Renal pelvis (tissue), 4 donors: ENCODE data around the gene TTLL5. TPM values are rescaled to one million over a fixed set of nuclear protein-coding genes. Genes with fewer than 3 reads are reported as not detected.
"Not testable (repeated sequence)": the region's sequence is repeated elsewhere in the genome, so short reads cannot be mapped to it uniquely, and the experiment has no call there.

ENCODE experiments used
- DNase-seq: peaks from one replicate; pipeline ENCODE4 v3.0.0-alpha.2; 2013
- polyA plus RNA-seq, 3 donors: library from polyadenylated mRNA; unstranded; fragments of 120-200 nt; gene quantifications; one replicate each; pipeline ENCODE4 v1.2.1, GENCODE V29; 2013; ENCODE audit not compliant: insufficient read length in 3 of 3

TTLL5 gene
- polyA plus RNA-seq, 3 donors = 27.6 to 37.4 (median 33.7) TPM

DNA sequence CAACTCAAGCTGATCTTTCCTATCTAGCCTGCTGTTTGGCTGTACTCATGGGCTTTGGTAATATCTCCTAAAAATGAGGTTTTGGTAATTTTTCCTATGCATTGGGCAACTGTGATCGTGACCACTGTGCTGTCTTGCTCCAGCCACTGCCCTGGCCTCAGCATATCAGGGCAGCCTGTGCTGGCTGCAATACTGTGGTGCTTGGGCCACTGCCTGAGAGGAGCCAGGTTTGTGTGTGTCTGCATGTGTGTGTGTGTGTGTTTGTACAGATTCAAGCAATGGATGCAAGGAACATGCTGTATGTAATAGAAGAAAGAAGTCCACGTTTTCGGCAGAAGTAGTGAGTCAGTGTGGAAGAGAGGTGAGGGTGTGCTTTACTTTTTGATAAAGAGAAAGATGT lies 13.4 kb upstream of the TTLL5 start:
- no peak for DNase-seq

GRCh38 chr14:75648066-75648838 lies 12.8 kb upstream of the TTLL5 start:
- DNase-seq = peak; percentile 84

DNA sequence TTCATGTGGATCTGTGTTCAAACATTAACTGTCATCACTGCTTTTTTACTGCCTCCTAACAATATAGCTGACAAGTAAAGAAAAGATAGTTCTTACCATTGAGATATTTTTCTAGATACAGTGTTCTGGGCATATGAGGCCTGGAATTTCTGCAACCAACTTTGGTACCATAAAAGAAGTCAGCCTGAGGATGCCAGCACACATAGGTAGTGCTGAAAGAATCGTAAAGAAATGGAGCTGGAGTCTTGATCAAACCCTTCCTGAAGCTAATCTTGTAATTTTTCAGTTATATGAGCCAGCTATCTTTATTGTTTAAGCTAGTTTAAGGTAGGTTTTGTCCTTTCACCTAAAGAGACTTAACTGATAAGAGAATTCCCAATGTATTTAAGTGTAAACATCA lies 11.7 kb upstream of the TTLL5 start:
- DNase-seq = no peak

GRCh38 chr14:75649773-75650172 lies 11.3 kb upstream of the TTLL5 start:
- DNase-seq = no peak

- no peak for DNase-seq
Measured at GRCh38 chr14:75650253-75651058, 10.6 kb upstream of the TTLL5 start.

DNA sequence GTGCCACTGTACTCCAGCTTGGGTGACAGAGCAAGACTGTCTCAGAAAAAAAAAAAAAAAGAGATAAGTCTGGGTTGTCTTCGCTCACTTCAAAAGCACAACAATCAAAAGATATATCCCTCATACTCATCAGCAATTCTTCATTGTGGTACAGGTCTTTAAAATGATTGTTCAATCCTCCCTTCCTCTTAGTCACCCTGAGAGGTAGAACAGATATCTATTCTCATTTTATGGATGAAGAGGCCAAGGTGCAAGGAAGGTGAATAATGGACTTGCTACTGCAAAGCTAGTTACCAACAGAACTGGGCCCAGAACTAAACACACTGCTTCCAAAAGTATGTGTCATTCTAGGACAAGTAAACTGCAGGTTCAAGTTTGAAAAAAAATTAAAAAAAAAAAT lies 7.5 kb upstream of the TTLL5 start:
- no peak for DNase-seq

- peak; percentile 67 for DNase-seq
Measured at GRCh38 chr14:75654127-75654732, 6.8 kb upstream of the TTLL5 start.

- DNase-seq = no peak
Measured at GRCh38 chr14:75655235-75655634, 5.8 kb upstream of the TTLL5 start.

- no peak for DNase-seq
Measured at GRCh38 chr14:75657331-75657730, 3.7 kb upstream of the TTLL5 start.

DNA sequence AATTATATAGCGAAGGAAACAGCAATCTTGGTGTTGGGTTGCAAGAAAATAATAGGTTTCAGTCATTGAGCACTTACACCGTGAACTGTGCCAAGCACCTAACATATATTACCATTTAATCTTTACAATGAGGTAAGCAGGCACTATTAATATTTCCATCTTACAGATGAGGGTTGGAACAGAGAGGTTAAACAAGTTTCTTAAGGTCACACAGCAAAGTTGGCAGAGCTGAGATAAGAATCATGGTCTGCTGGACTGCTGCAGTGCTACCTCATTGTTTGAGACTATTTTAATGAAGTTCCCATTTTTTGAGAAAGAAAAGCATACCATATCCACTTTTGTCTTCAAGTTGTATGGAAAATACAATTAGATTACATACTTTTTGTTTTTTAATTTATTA lies 2.1 kb upstream of the TTLL5 start:
- no peak for DNase-seq

DNA sequence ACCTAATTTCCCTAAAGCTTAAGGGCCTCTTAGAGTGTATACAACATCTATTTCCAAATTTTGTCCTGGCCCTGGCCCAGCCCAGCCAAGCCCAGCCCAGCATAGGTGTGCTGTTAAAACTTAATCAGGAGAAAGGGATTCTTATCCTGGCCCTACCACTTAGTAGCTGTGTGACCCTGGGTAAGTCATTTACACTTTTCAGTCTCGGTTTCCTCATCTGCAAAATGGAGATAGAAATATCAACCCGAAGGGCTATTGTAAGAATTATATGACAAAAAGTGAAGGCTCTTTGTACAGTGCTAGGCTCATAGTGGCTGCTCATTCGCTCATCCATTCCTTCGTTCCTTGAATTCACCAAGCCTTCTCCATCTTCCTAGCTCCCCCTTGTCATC lies 812 bp upstream of the TTLL5 start:
- no peak for DNase-seq

- DNase-seq = no peak
Measured at GRCh38 chr14:75661499-75661814, 411 bp downstream of the TTLL5 start.

GRCh38 chr14:75662966-75663365 lies 1.9 kb downstream of the TTLL5 start:
- DNase-seq = no peak

DNA sequence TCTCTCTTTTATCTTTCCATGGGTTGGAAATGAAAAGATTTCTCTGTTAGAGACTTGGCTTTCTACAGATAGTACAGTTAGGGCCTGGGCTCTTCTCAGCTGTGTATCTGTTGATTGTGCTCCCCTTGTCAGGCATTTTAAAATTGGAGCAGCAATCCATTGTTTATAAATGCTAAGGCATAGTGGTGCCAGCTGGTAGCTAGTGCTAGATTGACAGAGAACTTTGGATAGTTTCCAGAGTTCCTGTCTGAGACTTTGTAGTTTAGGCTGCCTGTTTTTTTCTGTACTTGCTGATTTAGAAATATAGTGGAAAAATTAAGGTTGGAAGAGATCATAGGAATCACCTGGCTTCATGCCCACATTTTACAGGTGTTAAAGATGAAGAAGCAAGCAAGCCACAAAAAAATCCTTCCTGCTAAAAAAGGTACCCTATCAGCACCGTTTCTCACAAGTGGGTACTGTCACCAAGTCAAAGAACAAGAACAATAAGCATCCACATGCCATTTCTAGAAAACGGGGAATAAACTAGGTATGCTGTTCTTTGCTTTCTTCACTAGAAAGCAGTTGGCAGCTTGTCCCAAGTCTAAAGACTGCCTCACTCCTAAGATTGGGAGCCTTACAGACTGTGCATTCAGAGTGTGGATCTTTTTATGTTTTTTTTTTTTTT lies 6.2 kb downstream of the TTLL5 start:
- DNase-seq = no peak

DNA sequence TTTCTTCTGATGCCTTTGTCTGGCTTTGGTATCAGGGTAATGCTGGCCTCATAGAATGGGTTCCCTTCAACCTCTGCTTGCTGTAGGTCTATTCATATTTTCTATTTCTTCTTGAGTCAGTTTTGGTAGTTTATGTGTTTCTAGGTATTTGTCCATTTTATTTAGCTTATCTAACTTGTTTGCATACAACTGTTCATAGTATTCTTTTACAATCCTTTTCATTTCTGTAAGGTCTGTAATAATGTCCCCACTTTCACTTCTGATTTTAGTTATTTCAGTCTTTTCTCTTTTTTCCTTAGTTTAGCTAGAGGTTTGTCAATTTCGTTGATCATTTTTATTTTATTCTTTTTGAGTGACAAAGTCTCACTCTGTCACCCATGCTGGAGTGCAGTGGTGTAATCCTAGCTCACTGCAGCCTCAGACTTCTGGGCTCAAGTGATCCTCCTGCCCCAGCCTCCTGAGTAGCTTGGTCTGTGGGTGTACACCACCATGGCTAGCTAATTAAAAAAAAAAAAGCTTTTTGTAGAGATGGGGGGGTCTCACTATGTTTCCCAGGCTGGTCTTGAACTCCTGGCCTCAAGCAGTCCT lies 11.7 kb downstream of the TTLL5 start:
- DNase-seq = no peak

GRCh38 chr14:75673345-75674035 lies 12.4 kb downstream of the TTLL5 start:
- no peak for DNase-seq

DNA sequence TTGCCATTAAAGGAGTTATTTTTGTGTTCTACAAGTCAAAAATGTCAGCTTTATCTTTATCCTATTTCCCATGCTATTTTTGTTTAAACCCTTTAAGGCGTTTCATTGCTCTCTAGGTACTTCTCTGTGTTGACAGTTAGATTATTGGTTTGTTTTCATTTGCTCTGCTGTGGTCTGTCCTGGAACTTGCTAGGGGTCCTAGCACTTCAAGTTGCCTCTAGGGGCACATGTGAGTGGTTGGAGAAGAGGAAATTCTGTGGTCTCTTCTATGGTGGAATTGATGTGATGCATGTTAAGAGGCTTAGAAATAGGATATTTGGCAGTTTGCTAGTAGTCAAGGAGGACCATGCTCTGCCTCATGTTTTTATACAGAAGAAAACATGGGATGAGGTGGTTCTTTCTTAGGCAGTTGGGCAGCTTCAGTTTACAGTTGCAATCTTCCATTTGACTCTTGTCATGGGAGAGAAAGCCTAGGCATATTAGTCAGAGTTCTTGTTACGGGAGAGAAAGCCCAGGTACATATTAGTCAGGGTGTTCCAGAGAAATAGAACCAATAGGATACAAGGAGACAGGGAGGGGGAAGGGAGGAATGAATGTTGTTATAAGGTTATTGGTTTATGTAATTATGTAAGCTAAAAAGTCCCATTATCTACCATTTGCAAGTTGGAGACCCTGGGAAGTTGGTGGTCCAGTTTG lies 14.4 kb downstream of the TTLL5 start:
- DNase-seq = no peak

- no peak for DNase-seq
Measured at GRCh38 chr14:75685910-75686309, 24.9 kb downstream of the TTLL5 start.

- DNase-seq = no peak
Measured at GRCh38 chr14:75689012-75689411, 28.0 kb downstream of the TTLL5 start.

- no peak for DNase-seq
Measured at GRCh38 chr14:75690010-75690409, 29.0 kb downstream of the TTLL5 start.

GRCh38 chr14:75695025-75695424 lies 34.0 kb downstream of the TTLL5 start:
- DNase-seq = not testable (repeated sequence)
